ENCODE data around the gene AVEN. TPM values are rescaled to one million over a fixed set of nuclear protein-coding genes. Genes with fewer than 3 reads are reported as not detected.

The AVEN gene
- total RNA-seq (2022; extraction: Qiagen RNA extraction; ENCODE audit: low read depth) = 22.9 to 27.2 TPM (median 25.7 TPM) in 5 replicates

GRCh38 chr15:34038871-34039789 lies at the start of gene AVEN:
Gene AVEN (minus strand): TSS chr15:34039204. CDS start chr15:34039046, 158 bp downstream.

GRCh38 chr15:33968224-33968623 lies 70.8 kb downstream of the AVEN start, which contains the start of gene CHRM5:
Gene CHRM5 (plus strand): TSS chr15:33968497. CDS start chr15:34062718, 94,221 bp downstream.

Other genes with a start within 250 kb of the AVEN start
- gene CHRM5, start 70.7 kb downstream of the AVEN start, total RNA-seq (2022; extraction: Qiagen RNA extraction; ENCODE audit: low read depth) = 0.07 TPM in 1 of 5 replicates, not detected in the others
- gene EMC7, start 62.7 kb upstream of the AVEN start, total RNA-seq (2022; extraction: Qiagen RNA extraction; ENCODE audit: low read depth) = 128 to 146 TPM (median 137 TPM) in 5 replicates
- 1.1 to 1.8 TPM (median 1.6 TPM) in 5 replicates for gene PGBD4, start 62.9 kb upstream of the AVEN start, total RNA-seq (2022; extraction: Qiagen RNA extraction; ENCODE audit: low read depth)
- gene KATNBL1, start 170.9 kb upstream of the AVEN start, total RNA-seq (2022; extraction: Qiagen RNA extraction; ENCODE audit: low read depth) = 25.4 to 35.0 TPM (median 31.4 TPM) in 5 replicates
- 175 to 203 TPM (median 184 TPM) in 5 replicates for gene EMC4, start 185.8 kb upstream of the AVEN start, total RNA-seq (2022; extraction: Qiagen RNA extraction; ENCODE audit: low read depth)